ENCODE data around the gene SLC22A8.
"Not testable (repeated sequence)": the region's sequence is repeated elsewhere in the genome, so short reads cannot be mapped to it uniquely, and the experiment has no call there.

SLC22A8 gene

DNA sequence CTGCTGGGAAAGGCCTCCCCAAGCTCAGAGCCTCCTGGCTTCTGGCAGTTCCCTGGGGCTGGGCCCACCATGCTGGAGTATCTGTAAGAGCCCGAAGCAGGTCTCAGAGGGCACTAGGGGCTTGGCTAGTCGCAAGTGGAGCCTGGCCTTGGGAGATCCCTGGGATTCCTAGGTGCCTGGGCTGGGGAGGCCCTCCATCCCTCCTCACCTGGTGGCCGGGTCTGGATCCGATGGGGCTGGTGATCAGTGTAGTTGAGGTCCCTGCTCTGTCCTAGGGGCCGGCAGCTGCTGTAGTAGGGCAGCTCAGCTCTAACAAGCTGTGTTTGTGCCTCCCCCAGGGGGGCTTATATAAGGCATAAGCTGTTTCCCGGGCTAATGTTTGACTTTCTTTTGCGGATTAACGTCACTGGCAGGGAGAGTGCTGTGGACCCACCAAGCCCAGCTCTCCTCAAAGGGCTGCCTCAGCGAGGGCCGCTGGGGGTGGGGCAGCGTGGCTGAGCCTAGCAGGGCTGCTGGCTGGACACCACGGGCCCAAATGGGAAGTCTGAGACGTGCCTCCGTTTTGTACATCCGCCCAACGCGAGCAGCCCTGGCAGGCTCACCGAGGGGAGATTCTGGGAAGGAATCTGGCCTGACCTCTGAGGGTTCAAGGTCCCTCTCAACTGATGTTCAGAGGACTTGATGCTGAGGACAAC lies at the start of gene SLC22A8:
TSS of gene SLC22A8 (minus strand) at position 321 of the 695 bp plus-strand sequence. CDS start 883 bp downstream, outside the sequence.
- no peak for DNase-seq (ENCODE audit: low read depth)

DNA sequence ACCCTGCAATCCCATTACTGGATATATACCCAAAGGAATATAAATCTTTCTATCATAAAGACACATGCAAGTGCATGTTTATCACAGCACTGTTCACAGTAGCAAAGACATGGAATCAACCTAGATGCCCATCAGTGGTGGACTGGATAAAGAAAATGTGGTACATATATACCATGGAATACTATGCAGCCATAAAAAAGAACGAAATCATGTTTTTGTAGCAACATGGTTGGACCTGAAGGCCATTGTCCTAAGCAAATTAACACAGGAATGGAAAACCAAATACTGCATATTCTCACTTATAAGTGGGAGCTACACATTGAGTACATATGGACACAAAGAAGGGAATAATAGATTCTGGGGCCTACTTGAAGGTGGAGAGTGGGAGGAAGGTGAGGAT lies 30.6 kb upstream of the SLC22A8 start:
- not testable (repeated sequence) for DNase-seq (ENCODE audit: low read depth)

DNA sequence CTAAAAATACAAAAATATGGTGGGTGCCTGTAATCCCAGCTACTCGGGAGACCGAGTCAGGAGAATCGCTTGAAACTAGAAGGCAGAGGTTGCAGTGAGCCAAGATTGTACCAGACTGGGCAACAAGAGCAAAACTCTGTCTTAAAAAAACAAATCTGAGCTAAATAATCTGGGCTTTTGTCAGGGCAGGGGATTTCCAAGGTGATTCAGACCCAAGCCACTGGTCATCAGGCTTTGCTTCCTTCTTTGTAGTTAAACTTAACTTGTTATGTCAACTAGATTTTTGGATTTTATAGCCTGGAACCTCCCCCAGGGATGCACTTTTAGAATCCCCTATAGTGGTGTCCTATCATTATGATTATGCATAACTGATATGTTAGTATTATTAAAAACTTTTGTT lies 27.0 kb upstream of the SLC22A8 start:
- DNase-seq (ENCODE audit: low read depth) = no peak

DNA sequence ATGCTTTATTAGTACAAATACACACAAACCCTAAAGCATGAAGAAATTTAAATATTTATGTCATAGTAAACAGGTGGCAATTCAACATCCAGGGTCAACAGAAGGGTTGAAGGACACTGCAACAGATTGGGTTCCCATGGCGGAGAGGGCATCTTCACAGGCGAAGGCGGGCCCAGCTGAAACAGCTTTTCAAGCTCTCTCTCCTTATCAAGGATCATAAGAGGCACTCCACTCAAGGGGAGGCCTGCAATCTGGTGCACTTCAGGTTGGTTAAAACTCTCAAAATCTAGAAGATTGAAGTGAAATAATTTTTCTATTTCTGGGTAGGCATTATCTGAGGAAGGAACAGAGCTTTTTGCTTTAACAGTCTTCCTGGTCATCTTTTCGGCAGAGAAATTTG lies 16.8 kb upstream of the SLC22A8 start:
- DNase-seq (ENCODE audit: low read depth) = no peak

DNA sequence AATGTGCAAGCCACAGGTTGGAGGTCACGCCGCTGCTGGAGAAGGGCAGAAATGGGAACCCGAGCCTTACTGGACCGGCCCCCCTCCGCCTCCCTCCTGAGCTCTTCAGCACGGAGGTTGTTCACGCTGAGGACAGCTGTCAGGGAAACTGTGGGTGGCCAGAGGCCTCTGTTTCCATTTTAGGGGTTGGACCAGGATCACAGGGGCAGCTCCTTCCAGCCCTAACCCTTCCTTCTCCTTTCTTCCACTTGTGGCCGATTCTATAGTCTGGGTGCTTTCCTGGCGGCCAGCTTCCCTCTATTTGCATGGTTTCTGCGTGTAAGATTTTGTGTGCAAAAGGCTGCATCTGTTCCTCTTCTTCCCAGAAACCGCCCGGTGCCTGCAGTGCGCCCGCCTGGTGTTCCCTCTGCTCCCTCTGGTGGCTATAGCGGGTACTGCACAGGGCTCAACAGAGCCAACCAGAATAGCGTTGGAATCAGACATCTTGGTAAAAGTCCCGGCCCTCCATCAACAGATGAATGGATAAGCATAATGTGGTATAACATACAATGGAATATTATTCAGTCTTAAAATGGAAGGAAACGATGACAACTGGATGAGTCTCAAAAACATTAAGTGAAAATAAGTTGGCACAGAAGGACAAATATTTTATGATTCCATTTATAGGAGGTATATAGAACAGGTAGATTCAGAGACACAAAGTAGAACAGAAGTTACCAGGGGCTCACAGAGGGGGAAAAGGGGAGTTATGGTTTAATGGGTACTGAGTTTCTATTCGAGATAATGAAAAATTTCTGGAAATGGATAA lies 8.4 kb upstream of the SLC22A8 start:
- peak; percentile 11 for DNase-seq (ENCODE audit: low read depth)

DNA sequence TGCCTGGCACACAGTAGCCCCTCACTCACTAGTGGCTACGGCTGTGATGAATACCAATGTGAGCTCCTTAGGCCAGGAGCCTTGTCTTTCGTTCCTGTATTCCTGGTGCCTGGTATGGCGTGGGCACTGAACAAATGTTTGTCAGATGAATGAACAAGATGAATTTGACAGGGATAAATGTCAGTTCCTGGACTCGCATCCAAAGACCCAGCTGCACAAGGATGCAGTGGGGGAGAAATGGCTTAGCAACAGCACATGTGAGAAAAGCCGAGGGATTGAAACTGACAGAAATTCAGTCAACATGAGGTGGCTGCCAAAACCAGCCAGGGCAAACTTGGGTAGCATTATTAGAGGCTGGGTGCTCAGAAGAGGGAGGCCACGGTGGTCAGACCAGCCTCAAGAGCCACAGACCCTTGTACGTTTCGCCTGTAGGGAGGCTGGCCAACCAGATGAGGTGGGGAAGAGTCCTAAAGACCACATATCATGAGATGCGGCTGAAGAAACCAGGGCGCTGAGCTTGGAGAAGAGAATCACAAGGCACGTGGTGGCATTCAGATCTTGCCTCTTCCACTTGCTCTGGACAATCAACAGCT lies 7.7 kb upstream of the SLC22A8 start:
- DNase-seq (ENCODE audit: low read depth) = no peak

DNA sequence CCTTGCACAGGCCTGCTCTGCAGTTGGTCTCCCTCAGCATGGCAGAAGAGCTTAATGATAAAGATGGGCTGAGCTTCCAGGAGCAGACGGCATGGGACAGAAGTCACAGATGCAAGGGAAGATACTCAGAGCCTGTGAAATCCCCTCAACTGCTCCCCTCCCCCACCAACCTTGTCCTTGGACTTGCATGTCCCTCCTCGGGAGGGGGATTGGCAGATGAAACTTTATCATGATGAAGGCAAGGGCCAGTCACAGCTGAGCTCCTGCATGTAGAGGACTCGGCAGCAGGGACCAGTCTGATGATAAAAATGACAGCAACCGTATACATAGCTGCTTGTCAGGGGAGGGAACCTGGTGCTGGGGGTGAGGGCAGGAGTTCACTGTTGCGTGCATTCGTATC lies 6.8 kb upstream of the SLC22A8 start:
- no peak for DNase-seq (ENCODE audit: low read depth)

DNA sequence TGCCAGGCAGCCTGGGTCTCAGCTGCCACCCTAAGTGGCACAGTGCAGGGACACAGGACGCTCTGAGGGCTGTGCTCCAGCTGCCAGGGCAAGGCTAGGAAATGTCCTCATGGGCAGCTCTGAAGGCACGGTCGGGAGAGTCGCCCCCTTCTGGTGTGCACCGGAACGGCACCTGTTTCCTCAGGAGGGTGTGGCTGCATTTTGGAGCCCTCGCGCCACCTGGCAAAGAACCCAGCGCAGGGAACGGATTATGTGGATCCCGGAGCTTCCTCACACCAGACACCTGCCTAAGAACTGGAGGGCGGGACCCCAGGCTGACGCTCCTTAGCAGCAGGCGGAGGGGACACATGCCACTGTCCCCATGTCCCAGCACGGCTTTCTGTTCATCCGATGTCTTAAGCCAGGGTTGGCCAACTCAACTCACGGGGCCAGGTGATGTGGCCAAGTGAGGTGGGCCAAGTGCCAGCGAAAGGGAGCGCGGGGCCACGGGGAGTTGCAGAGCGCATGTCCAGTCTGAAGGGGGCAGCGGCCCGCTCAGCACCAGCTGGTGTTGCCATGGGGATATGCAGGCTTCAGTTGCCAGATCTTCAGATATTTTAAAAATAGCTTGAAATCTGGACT lies 5.1 kb upstream of the SLC22A8 start:
- no peak for DNase-seq (ENCODE audit: low read depth)

DNA sequence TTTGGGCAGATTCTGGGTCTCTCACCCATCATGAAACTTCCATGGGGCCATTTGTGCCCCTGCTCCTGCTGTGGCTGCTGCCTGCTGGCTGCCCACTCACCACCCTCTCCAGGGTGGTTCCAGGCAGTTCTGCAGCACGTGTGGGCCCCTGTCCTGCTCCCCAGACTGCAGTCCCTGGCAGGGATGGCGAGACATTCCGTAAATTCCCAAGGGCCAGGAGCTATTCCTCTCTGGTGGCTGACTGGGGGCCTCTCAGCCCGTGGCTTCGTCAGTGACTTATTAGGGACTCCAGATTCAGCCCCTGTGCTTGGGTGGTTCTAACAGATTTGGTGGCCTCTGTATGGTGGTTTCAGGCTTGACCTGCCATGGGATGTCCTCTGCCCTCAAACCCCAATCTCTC lies 3.9 kb upstream of the SLC22A8 start:
- no peak for DNase-seq (ENCODE audit: low read depth)

GRCh38 chr11:63017306-63017974 lies 1.8 kb upstream of the SLC22A8 start:
- no peak for DNase-seq (ENCODE audit: low read depth)

DNA sequence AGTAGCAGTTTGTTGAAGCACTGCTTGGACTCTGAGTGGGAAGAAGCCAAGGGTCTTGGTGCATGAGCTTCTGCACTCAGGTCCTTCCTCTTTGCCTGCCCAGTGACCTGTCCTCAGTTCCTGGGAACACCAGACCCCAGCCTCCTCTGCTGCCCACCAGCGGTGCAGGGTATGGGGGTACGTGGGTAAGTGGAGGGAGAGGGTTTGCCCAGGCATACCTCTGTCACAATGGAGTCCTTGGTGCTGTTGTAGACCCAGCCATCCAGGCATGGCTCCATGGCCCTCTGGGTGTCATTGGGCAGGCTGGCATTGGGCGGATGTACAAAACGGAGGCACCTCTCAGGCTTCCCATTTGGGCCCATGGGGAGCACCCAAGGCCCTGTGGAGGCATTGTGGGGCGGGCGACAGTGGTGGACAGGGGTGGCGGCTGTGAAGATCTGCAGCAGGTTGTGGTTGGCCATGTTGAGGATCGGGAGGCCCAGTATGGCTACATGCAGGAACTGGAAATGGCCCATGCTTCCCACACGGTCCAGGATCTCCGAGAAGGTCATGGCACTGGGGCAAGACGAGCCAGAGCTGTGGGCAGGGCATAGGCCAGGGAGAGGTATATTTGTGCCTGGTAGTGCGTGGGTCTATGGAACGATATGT lies 1.1 kb downstream of the SLC22A8 start:
- no peak for DNase-seq (ENCODE audit: low read depth)

DNA sequence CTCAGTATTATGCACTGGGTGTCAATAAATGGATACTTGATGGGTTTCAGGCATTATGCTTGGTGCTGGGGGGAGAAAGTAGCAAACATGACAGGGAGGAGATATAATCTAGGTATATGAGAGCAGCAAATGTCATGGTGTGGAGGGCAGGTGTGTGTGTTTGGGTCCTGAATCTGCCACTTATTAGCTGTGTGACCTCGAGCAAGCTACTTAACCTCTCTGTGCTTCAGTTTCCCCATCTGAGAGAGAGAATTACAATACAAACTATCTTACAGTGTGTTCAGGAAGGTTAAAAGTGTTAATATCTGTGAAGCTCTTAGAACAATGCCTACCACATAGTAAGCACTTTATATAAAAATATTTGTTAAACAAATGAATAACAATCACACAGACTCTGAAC lies 2.8 kb downstream of the SLC22A8 start:
- DNase-seq (ENCODE audit: low read depth) = no peak

DNA sequence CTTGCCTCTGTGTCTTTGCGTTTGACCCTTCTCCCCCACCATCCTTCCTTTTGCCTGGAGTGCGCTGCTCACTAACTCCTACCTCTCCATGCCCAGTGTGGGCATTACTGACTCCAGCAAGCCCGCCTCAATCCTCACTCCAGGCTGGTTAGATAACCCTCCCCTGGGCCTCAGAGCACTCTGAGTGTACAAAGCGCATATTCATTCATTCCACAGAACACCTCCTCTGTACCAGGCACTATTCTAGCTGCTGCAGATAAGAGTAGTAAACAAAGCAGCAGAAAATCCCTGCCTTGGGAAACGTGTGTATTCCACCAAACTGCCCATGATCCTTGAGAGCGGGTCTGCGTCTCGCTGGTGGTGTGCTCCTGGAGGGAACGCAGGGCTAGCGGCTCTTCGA lies 3.2 kb downstream of the SLC22A8 start:
- DNase-seq (ENCODE audit: low read depth) = no peak

DNA sequence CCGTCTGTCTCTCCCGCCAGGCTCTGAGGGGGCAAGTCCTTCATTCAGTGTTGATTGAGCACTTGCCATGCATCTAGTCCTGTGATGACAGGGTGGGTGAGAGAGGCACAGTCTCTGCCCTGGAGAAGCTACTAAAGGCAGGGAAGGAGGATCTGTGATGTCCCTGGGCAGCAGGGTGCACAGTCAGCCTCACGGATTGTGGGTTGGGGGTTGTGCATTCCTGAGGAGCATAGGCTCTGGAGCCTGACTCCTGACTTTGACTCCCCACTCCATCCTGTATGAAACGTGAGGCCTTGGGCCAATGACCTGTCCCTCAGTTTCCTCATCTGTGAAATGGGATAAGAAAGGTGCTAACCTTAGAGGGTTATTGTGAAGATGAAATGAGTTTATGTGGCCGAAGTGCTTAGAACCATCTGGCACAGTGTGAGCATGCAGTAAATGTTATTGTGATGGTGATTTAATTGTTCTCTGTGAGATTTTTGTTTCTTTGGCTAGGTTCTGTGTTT lies 4.7 kb downstream of the SLC22A8 start:
- no peak for DNase-seq (ENCODE audit: low read depth)

GRCh38 chr11:63007920-63008319 lies 7.7 kb downstream of the SLC22A8 start:
- DNase-seq (ENCODE audit: low read depth) = no peak

DNA sequence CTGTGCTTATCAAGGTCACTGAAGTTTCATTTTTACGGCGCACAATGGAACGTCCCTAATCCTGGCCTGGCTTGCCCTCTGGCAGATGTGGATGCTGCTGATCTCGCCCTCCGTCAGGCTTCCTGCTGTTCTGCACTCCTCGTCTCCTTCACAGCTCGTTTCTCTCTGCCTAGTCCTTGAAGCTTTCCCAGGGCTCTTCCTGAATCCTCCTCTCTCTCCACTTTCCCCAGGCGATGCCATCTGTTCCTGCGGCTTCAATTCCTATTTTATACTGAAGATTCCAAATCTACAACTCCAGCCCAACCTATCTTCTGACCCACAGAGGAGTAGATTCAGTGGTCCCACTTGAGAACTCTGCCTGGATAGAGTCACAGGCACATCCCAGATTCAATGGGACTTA lies 14.2 kb downstream of the SLC22A8 start:
- DNase-seq (ENCODE audit: low read depth) = no peak

- DNase-seq (ENCODE audit: low read depth) = no peak
These were observed 16.0 kb downstream of the SLC22A8 start for GRCh38 chr11:62999649-63000048.

DNA sequence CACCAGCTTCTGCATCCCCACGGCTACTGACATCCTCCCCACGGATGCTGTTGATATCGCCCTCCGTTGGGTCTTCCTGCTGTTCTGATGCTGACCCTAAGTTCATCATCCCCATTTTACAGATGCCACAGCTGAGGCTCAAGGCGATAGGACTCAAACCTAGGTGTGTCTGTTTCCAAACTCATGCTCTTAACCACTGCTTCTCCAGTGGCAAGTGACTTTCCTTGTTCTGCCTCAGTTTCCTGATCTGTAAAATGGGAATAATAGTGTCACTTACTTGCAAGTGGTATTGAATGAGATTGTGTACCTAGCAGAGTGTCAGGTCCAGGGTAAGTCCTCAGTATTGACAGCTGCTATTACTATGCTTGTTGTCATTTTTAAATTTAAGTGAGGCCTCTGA lies 16.5 kb downstream of the SLC22A8 start:
- DNase-seq (ENCODE audit: low read depth) = no peak

- DNase-seq (ENCODE audit: low read depth) = no peak
These were observed 19.4 kb downstream of the SLC22A8 start for GRCh38 chr11:62996271-62996670.

- DNase-seq (ENCODE audit: low read depth) = no peak
These were observed 20.9 kb downstream of the SLC22A8 start for GRCh38 chr11:62994775-62995174.

DNA sequence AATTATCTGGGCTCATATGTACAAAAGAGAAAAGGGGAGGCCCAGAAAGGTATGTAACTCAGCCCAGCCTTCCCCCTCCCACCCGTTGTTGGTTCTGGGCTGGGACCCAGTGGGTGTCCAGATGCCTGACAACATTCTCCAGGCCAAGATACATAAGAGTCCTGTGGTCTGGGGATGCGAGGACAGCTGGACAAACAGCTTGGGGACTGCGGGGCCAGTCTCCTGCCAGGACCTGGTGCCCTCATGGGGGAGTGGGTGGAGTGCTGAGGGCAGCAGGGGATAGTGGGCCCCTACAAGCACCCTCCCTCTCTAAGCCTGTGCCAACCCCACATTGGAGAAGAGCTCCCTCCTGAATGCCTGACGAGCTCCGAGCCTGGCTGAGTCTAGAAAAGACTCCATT lies 27.4 kb downstream of the SLC22A8 start:
- no peak for DNase-seq (ENCODE audit: low read depth)
